ENCODE measurements around the gene PIPOX.

Gene PIPOX

DNA sequence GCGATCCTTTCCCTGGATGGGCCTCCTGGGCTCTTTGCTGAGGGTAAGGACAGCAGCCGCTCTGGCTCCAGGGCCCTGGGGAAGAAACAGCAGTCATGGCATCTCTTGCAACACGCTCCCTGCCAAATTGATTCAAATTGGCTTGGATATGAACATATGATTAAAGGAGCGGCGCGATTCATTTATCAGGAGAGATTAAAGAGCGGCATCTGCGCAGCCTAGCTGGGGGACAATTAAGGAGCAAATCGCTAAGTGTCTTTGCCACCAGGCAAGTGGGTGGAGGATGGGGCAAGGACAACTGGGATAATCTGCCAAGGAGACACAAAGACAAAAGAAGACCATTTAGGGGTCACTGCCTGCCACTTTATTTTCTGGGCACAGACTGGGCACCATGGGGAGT lies 27.8 kb downstream of the PIPOX start:
- H3K9me3 ChIP-seq (ENCODE audit: control insufficient read depth, low read length), result no peaks in the 10 kb centered on the region
- no peaks in the 10 kb centered on the region for H3K4me1 ChIP-seq (ENCODE audit: control insufficient read depth, insufficient read depth, low read length, poor library complexity, severe bottlenecking)
- no peak overlapping the region for H3K27ac ChIP-seq (ENCODE audit: insufficient read depth, low read length, poor library complexity, severe bottlenecking)
- DNase-seq, result no peak
- no peak overlapping the region for H3K4me3 ChIP-seq (ENCODE audit: insufficient read depth, low read depth, low read length, poor library complexity, severe bottlenecking)
- H3K36me3 ChIP-seq (ENCODE audit: control insufficient read depth, insufficient read depth, low read length), result no peaks in the 10 kb centered on the region
- H3K27me3 ChIP-seq (replicated peaks; ENCODE audit: control insufficient read depth, insufficient read depth, low read length, poor library complexity, severe bottlenecking), result no peaks in the 10 kb centered on the region

DNA sequence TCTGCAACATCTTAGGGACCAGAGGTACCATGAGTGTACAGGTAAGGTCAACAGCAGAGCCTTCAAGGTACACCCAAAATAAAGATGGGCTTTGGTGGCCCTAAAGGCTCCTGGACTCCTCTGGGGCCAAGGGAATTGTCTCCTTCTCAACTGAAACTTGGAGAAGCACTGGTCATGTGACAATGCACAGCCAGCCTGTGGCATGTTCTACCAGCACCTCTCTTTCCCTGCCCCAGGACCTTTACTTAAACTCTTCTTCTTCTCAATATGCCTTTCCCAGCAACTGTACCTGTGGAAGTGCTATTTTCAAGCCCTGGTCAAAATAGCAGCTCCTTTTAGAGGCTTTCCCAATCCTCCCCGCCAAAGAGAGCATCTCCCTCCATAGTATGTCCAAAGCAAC lies 28.4 kb downstream of the PIPOX start:
- Histone ChIP-seq H3K4me1 (ENCODE audit: control insufficient read depth, insufficient read depth, low read length, poor library complexity, severe bottlenecking) (no peaks in the 10 kb centered on the region), H3K4me3 (ENCODE audit: insufficient read depth, low read depth, low read length, poor library complexity, severe bottlenecking) (no peak overlapping the region), H3K9me3 (ENCODE audit: control insufficient read depth, low read length) (no peaks in the 10 kb centered on the region), H3K27me3 (replicated peaks; ENCODE audit: control insufficient read depth, insufficient read depth, low read length, poor library complexity, severe bottlenecking) (no peaks in the 10 kb centered on the region), H3K27ac (ENCODE audit: insufficient read depth, low read length, poor library complexity, severe bottlenecking) (no peak overlapping the region), H3K36me3 (ENCODE audit: control insufficient read depth, insufficient read depth, low read length) (no peaks in the 10 kb centered on the region)
- no peak for DNase-seq

- Histone ChIP-seq H3K27me3 (replicated peaks; ENCODE audit: control insufficient read depth, insufficient read depth, low read length, poor library complexity, severe bottlenecking) (no peaks in the 10 kb centered on the region), H3K36me3 (ENCODE audit: control insufficient read depth, insufficient read depth, low read length) (peaks cover 6% of the 10 kb centered on the region), H3K4me3 (ENCODE audit: insufficient read depth, low read depth, low read length, poor library complexity, severe bottlenecking) (no peak overlapping the region), H3K9me3 (ENCODE audit: control insufficient read depth, low read length) (no peaks in the 10 kb centered on the region), H3K27ac (ENCODE audit: insufficient read depth, low read length, poor library complexity, severe bottlenecking) (no peak overlapping the region), H3K4me1 (ENCODE audit: control insufficient read depth, insufficient read depth, low read length, poor library complexity, severe bottlenecking) (no peaks in the 10 kb centered on the region)
- no peak for DNase-seq
These were observed 30.1 kb downstream of the PIPOX start for GRCh38 chr17:29073045-29073444.

- H3K9me3 ChIP-seq (ENCODE audit: control insufficient read depth, low read length), result no peaks in the 10 kb centered on the region
- H3K27me3 ChIP-seq (replicated peaks; ENCODE audit: control insufficient read depth, insufficient read depth, low read length, poor library complexity, severe bottlenecking), result no peaks in the 10 kb centered on the region
- H3K27ac ChIP-seq (ENCODE audit: insufficient read depth, low read length, poor library complexity, severe bottlenecking), result no peak overlapping the region
- H3K36me3 ChIP-seq (ENCODE audit: control insufficient read depth, insufficient read depth, low read length), result peaks cover 10% of the 10 kb centered on the region
- no peak overlapping the region for H3K4me3 ChIP-seq (ENCODE audit: insufficient read depth, low read depth, low read length, poor library complexity, severe bottlenecking)
- no peak for DNase-seq
- H3K4me1 ChIP-seq (ENCODE audit: control insufficient read depth, insufficient read depth, low read length, poor library complexity, severe bottlenecking), result no peaks in the 10 kb centered on the region
These were observed 30.6 kb downstream of the PIPOX start for GRCh38 chr17:29073520-29073919.

- Histone ChIP-seq H3K4me3 (ENCODE audit: insufficient read depth, low read depth, low read length, poor library complexity, severe bottlenecking) (no peak overlapping the region), H3K9me3 (ENCODE audit: control insufficient read depth, low read length) (no peaks in the 10 kb centered on the region), H3K27me3 (replicated peaks; ENCODE audit: control insufficient read depth, insufficient read depth, low read length, poor library complexity, severe bottlenecking) (no peaks in the 10 kb centered on the region), H3K27ac (ENCODE audit: insufficient read depth, low read length, poor library complexity, severe bottlenecking) (no peak overlapping the region), H3K36me3 (ENCODE audit: control insufficient read depth, insufficient read depth, low read length) (peaks cover 20% of the 10 kb centered on the region), H3K4me1 (ENCODE audit: control insufficient read depth, insufficient read depth, low read length, poor library complexity, severe bottlenecking) (no peaks in the 10 kb centered on the region)
- DNase-seq, result no peak
These were observed 31.5 kb downstream of the PIPOX start for GRCh38 chr17:29074488-29074887.

DNA sequence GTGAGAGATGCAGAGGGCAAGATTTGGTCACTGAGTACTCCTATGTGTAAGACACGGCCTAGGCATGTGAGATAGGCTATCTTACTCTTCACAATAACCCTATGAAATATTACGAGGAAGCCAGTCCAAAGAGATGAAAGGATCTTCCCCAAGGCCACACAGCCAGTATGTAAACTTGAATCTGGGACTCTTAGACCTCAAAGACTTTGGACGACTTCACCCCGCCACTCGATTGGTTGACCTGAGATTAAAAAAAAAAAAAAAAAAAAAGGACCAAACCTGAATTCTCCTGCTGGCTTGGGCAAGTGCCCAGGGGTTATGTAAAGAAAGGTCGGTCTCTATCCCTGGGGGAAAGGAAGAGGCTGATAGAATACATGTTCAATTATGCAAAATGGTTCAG lies 33.1 kb downstream of the PIPOX start:
- Histone ChIP-seq H3K4me3 (ENCODE audit: insufficient read depth, low read depth, low read length, poor library complexity, severe bottlenecking) (no peak overlapping the region), H3K9me3 (ENCODE audit: control insufficient read depth, low read length) (no peaks in the 10 kb centered on the region), H3K36me3 (ENCODE audit: control insufficient read depth, insufficient read depth, low read length) (peaks cover 34% of the 10 kb centered on the region), H3K27ac (ENCODE audit: insufficient read depth, low read length, poor library complexity, severe bottlenecking) (no peak overlapping the region), H3K4me1 (ENCODE audit: control insufficient read depth, insufficient read depth, low read length, poor library complexity, severe bottlenecking) (no peaks in the 10 kb centered on the region), H3K27me3 (replicated peaks; ENCODE audit: control insufficient read depth, insufficient read depth, low read length, poor library complexity, severe bottlenecking) (no peaks in the 10 kb centered on the region)
- DNase-seq, result no peak

- Histone ChIP-seq H3K4me3 (ENCODE audit: insufficient read depth, low read depth, low read length, poor library complexity, severe bottlenecking) (no peak overlapping the region), H3K4me1 (ENCODE audit: control insufficient read depth, insufficient read depth, low read length, poor library complexity, severe bottlenecking) (no peaks in the 10 kb centered on the region), H3K27me3 (replicated peaks; ENCODE audit: control insufficient read depth, insufficient read depth, low read length, poor library complexity, severe bottlenecking) (no peaks in the 10 kb centered on the region), H3K36me3 (ENCODE audit: control insufficient read depth, insufficient read depth, low read length) (peaks cover 41% of the 10 kb centered on the region), H3K27ac (ENCODE audit: insufficient read depth, low read length, poor library complexity, severe bottlenecking) (no peak overlapping the region), H3K9me3 (ENCODE audit: control insufficient read depth, low read length) (no peaks in the 10 kb centered on the region)
- no peak for DNase-seq
These were observed 33.8 kb downstream of the PIPOX start for GRCh38 chr17:29076722-29077121.

DNA sequence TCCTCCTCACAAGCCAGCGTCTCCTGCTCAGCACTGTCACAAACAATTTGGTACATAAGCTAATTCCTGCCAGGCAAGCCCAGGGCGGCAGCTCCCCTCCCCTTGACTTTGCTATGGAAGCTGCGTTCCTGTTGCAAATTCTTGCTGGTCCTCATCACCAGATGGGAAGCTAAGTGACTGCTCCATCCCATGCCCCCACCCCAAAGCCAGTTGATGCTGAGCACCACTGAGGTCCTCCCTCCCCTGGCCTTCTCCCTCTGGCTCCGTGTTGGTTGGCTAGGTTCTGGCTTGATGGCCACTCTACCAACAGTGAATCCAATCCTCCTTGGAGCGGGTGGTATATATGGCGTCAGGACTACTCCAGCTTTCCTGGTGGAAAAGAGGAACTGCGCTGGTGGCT lies 34.4 kb downstream of the PIPOX start:
- no peaks in the 10 kb centered on the region for H3K4me1 ChIP-seq (ENCODE audit: control insufficient read depth, insufficient read depth, low read length, poor library complexity, severe bottlenecking)
- peaks cover 47% of the 10 kb centered on the region for H3K36me3 ChIP-seq (ENCODE audit: control insufficient read depth, insufficient read depth, low read length)
- no peaks in the 10 kb centered on the region for H3K27me3 ChIP-seq (replicated peaks; ENCODE audit: control insufficient read depth, insufficient read depth, low read length, poor library complexity, severe bottlenecking)
- no peak overlapping the region for H3K27ac ChIP-seq (ENCODE audit: insufficient read depth, low read length, poor library complexity, severe bottlenecking)
- H3K9me3 ChIP-seq (ENCODE audit: control insufficient read depth, low read length), result no peaks in the 10 kb centered on the region
- no peak overlapping the region for H3K4me3 ChIP-seq (ENCODE audit: insufficient read depth, low read depth, low read length, poor library complexity, severe bottlenecking)
- no peak for DNase-seq

DNA sequence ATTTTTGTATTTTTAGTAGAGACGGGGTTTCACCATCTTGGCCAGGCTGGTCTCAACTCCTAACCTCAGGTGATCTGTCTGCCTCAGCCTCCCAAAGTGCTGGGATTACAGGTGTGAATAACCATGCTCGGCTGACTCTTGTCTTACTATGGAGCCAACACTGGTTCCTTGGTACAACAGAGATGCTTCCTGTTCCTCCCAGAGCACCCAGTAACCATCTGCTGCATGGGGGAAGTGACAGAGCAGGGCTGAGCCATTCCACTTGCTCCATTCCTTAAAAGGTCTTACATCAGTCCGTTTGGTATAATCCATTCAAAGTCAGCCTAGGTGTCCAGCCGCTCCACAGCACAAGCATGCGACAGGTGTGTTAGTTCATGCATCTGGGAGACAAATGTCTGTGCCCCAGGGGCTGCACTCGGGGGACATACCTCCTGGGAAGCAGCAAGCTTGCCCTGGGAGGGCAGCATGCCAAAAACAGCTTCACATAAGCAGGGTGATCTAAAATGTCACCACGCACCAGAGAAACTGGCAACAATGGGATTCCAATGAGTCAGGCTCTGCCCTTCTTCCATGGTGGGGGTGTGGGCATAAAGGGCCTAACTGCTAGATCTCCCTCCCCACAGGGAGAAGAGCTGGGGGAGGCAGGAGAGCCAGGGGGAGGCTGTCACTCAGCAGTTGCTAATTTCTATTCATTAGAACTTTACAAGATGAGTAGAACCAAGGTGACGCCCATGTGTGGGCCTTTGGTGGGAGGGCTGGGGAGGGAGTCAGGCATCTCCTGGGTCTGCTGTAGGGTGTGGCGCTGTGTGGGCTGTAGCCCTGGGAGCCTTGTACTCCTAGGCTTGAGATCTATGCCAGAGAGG lies 35.5 kb downstream of the PIPOX start:
- Histone ChIP-seq H3K4me1 (ENCODE audit: control insufficient read depth, insufficient read depth, low read length, poor library complexity, severe bottlenecking) (no peaks in the 10 kb centered on the region), H3K36me3 (ENCODE audit: control insufficient read depth, insufficient read depth, low read length) (peaks cover 57% of the 10 kb centered on the region), H3K27ac (ENCODE audit: insufficient read depth, low read length, poor library complexity, severe bottlenecking) (no peak overlapping the region), H3K4me3 (ENCODE audit: insufficient read depth, low read depth, low read length, poor library complexity, severe bottlenecking) (no peak overlapping the region), H3K27me3 (replicated peaks; ENCODE audit: control insufficient read depth, insufficient read depth, low read length, poor library complexity, severe bottlenecking) (no peaks in the 10 kb centered on the region), H3K9me3 (ENCODE audit: control insufficient read depth, low read length) (no peaks in the 10 kb centered on the region)
- DNase-seq, result no peak

- Histone ChIP-seq H3K27ac (ENCODE audit: insufficient read depth, low read length, poor library complexity, severe bottlenecking) (no peak overlapping the region), H3K4me3 (ENCODE audit: insufficient read depth, low read depth, low read length, poor library complexity, severe bottlenecking) (no peak overlapping the region), H3K36me3 (ENCODE audit: control insufficient read depth, insufficient read depth, low read length) (peaks cover 67% of the 10 kb centered on the region), H3K4me1 (ENCODE audit: control insufficient read depth, insufficient read depth, low read length, poor library complexity, severe bottlenecking) (no peaks in the 10 kb centered on the region), H3K27me3 (replicated peaks; ENCODE audit: control insufficient read depth, insufficient read depth, low read length, poor library complexity, severe bottlenecking) (no peaks in the 10 kb centered on the region), H3K9me3 (ENCODE audit: control insufficient read depth, low read length) (no peaks in the 10 kb centered on the region)
- no peak for DNase-seq
These were observed 36.5 kb downstream of the PIPOX start for GRCh38 chr17:29079433-29079832.
